GM19372 (cell line): ENCODE data around the gene LCE2B.
"Not testable (repeated sequence)": the region's sequence is repeated elsewhere in the genome, so short reads cannot be mapped to it uniquely, and the experiment has no call there.

Experiments used
- ATAC-seq: cut with Tn5 transposase; IDR thresholded peaks from one replicate; pipeline ENCODE4 v1.9.1; 2021; ENCODE audit warnings: mild to moderate bottlenecking, low read depth, moderate library complexity; ENCODE audit not compliant: unreplicated experiment

The LCE2B gene, protein sequence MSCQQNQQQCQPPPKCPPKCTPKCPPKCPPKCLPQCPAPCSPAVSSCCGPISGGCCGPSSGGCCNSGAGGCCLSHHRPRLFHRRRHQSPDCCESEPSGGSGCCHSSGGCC

DNA sequence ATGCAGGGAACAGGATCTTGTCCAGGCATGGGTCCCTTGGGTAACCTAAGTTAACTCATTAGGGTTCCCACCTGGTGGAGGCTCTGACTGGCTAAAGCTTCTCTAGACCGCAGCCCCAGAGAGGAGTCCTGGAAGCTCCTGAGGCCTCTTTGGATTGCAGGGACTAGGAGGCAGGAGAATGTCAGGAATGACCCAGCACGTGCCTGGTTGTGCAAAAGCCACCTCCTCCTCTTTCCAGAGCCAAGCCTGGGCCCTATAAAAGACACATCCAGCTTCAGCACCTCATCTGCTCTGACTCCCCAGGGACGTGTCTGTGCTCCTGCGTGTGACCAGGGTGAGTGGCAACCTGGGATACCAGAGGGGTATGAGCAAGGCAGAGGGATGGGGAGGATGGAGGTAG, at the start of gene LCE2B:
LCE2B (plus strand) TSS at position 301 of the 400 bp plus-strand sequence. CDS start 721 bp downstream, outside the sequence.
- ATAC-seq, result not testable (repeated sequence)

GRCh38 chr1:152640351-152640750, 45.6 kb upstream of the LCE2B start:
- no peak for ATAC-seq

DNA sequence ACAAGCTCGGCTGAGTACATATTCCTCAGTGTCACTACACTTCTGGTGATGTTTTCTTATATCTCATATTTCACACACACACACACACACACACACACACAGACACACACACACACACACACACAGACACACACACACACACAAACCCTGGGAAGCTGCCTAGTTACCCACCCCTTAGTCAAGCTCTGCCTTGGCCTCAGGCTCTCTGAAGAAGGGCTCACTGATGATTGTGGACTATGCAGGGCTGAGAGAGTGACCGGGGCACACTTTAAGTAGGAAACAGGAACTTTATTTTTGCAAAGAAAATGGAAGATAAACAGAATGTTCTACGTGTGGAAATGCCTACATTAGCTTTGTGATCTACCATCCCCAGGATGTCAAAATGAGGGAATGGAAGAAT, 42.0 kb upstream of the LCE2B start:
- ATAC-seq, result no peak

DNA sequence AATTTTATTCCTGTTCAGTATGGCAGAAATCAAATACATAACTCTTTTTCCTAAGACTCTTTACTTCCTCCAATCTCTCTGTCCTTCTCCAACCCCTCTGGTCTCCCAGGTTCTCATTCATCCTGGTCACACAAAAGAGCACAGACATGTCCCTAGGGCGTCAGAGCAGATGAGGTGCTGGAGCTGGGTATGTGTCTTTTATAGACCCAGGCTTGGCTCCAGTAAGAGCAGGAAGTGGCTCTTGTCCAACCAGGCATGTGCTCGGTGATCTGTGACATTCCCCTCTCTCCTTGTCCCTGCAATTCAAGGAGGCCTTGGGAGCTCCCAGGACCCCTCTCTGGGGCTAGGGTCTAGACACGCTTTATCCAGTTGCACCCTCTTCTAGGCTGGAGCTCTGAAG, 40.8 kb upstream of the LCE2B start:
- ATAC-seq, result no peak

- no peak for ATAC-seq
Measured at GRCh38 chr1:152646656-152647055, 39.3 kb upstream of the LCE2B start.

DNA sequence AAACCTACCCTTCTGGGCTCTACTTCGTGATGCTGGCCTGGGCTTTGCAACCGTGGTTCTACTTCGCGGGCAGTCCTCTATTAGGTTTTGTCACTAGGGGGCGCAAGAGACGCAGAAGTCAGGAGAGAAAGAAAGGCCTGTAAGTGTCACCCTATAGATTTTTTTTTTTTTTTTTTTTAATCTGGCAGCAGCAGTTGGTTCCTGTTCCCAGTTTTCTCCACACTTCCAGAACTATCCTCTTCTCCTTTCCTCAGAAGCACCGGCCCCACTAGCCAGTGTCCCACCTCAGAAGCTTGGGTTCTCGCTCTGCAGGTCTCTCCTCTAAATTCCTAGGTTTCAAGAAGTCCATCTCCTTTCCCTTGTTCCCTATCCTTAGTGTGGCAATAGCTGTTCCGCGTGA, 31.8 kb upstream of the LCE2B start:
- no peak for ATAC-seq

GRCh38 chr1:152656459-152656858, 29.5 kb upstream of the LCE2B start:
- ATAC-seq, result no peak

DNA sequence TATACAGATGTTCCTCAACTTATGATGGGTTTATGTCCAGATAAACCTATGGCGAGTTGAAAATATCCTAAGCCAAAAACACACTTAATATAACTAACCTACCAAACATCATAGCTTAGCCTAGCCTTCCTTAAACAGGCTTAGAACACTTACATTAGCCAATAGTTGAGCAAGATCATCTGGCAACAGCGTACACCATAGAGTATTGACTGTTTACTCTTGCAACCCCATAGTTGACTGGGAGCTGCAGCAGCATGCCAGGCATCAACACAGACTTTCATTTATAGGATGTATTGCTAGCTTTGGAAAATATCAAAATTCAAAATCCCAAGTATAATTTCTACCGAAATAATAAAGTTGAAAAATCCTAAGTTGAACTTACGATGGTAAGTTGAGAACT, 28.2 kb upstream of the LCE2B start:
- no peak for ATAC-seq

DNA sequence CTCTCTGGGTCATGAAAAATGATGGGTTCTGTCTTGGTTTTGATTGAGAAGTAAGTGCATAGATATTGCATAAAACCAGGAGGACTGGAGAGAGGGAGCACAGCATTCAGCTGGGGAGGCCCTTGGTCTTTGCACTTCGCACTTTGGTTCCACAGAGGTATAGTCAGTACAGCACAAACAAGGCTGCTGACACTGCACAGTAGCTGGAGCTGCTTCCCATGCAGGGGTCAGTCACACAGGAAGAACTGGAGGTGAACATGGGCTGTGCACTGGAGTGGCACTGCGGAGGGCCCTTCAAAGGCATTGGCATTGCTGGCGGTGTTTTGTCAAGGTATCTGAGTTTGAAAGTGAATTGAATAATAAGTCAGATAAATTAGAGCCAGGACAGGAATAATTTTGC, 27.3 kb upstream of the LCE2B start:
- ATAC-seq, result no peak

DNA sequence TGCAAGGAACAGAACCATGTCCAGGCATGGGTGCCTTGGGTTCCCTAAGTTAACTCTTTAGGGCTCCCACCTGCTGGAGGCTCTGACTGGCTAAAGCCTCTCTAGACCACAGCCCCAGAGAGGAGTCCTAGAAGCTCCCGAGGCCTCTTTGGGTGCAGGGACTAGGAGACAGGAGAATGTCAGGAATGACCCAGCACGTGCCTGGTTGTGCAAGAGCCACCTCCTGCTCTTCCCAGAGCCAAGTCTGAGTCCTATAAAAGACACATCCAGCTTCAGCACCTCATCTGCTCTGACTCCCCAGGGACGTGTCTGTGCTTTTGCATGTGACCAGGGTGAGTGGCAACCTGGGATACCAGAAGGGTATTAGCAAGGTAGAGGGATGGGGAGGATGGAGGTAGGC, 22.8 kb upstream of the LCE2B start, which contains the start of gene LCE2D:
LCE2D (plus strand) TSS at position 283 of the 400 bp plus-strand sequence. CDS start 726 bp downstream, outside the sequence.
- ATAC-seq, result no peak

DNA sequence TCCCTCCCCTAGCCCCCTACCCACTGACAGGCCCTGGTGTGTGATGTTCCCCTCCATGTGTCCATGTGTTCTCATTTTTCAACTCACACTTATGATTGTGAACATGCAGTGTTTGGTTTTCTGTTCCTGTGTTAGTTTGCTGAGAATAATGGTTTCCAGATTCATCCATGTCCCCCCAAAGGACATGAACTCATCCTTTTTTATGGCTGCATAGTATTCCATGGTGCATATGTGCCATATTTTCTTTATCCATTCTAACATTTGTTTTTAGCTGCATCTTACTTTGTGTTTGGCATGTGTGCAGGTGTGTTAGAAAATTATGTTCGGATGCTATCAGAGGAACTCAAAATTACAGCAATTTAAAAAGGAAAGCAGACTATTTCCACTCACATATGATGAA, 19.8 kb upstream of the LCE2B start:
- not testable (repeated sequence) for ATAC-seq

GRCh38 chr1:152667648-152668047, 18.3 kb upstream of the LCE2B start:
- ATAC-seq, result no peak

DNA sequence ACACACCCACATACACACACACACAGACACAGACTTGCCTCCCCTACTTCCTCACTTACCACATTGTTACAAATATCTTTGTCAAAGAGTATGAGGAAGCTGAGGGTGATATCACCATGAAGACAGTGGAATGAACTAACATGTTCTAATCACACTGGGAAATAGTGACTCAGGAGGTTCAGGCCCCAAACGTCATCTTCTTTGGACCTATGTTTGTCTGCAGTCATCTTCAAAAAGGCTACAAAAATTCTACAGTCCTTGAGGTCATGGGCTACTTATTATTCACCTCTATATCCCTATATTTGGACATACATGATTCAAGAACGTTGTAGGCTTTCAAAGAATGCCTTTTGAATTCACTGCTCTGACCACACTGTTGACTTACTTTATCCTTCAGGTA, 12.9 kb upstream of the LCE2B start:
- no peak for ATAC-seq

DNA sequence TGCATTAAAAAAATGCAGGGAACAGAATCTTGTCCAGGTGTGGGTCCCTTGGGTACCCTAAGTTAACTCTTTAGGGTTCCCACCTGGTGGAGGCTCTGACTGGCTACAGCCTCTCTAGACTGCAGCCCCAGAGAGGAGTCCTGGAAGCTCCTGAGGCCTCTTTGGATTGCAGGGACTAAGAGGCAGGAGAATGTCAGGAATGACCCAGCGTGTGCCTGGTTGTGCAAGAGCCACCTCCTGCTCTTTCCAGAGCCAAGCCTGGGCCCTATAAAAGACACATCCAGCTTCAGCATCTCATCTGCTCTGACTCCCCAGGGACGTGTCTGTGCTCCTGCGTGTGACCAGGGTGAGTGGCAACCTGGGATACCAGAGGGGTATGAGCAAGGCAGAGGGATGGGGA, 10.9 kb upstream of the LCE2B start, which contains the start of gene LCE2C:
LCE2C (plus strand) TSS at position 297 of the 400 bp plus-strand sequence. CDS start 737 bp downstream, outside the sequence.
- not testable (repeated sequence) for ATAC-seq

DNA sequence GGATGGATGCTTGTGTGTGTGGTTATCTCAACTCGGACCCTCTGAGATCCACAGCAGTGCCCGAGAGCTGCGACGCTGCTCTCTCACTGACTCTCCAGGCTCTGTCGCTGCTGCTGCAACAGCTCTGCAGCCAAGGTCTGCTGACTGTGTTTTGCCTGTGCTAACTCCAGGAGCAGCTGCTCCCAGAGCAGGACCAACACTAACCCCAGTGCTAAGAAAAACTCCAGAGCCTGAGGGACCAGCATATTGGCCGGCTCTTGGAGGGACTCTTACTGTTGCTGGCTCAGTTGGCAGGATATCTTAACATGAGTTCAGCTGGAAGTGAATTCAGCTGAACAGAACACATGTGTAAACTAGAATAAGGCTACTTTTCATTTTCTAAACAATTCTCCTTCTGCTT, 6.5 kb upstream of the LCE2B start:
- no peak for ATAC-seq

- no peak for ATAC-seq
Measured at GRCh38 chr1:152681616-152682015, 4.3 kb upstream of the LCE2B start.

DNA sequence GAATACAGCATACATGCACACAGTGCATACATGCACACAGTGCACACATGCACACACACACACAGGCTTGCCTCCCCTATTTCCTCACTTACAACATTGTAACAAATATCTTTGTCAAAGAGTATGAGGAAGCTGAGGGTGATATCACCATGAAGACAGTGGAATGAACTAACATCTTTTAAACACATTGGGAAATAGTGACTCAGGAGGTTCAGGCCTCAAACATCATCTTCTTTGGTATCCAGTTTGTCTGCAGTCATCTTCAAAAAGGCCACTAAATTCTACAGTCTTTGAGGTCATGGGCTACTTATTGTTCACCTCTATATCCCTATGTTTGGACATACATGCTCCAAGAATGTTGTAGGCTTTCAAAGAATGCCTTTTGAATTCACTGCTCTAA, 2.1 kb upstream of the LCE2B start:
- ATAC-seq, result no peak

DNA sequence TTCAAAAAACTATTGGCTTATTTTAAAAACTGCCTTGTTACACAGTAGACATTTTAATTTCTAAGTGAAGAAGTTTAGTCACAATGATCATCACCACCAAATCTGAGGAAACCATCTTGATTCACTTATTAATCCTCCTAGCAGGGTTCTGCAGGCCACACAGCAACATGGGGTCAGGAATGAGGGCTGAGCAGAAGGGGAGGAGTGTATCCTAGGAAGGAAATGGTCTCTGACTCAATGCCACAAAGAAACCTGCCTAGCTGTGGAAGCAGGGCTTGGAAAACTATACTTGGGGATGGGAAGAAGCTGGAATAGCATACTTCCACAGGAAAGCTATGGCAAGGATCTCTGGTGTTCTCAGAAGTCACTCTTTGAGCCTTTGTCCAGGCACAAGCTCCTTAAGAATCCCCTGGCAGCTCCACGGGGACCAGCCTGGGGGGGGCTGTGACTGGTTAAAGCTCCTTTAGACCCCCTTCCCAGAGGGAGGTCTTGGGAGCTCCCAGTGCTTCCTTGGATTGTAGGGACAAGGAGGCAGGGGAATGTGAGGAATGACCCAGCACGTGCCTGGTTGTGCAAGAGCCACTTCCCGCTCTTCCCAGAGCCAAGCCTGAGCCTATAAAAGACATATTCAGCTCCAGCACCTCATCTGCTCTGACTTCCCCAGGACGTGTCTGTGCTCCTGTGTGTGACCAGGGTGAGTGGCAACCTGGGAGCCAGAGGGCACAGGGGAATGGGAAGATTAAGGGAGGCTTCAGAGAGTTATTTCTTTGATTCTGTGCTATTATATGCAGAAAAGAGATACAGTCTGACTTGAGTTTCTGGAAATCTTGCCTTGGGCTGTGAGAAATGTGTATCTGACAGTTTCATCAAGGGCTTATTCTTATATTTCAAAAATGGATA, 12.0 kb downstream of the LCE2B start, which contains the start of gene LCE2A:
LCE2A (plus strand) TSS at position 645 of the 900 bp plus-strand sequence. CDS start 557 bp downstream, outside the sequence.
- no peak for ATAC-seq

- ATAC-seq, result no peak
Measured at GRCh38 chr1:152699746-152700145, 13.8 kb downstream of the LCE2B start.

- ATAC-seq, result no peak
Measured at GRCh38 chr1:152707860-152708259, 21.9 kb downstream of the LCE2B start, which contains the start of gene LCE4A. Gene LCE4A, plus strand, starts transcription at chr1:152708160. Its CDS starts 916 bp downstream, at chr1:152709076.

- ATAC-seq, result no peak
Measured at GRCh38 chr1:152718238-152718637, 32.3 kb downstream of the LCE2B start.
